CD4-positive, alpha-beta T cell treated with Interleukin-6 for 4 hours (primary cell): ENCODE results near the gene MLNR.

Experiments used
- DNase-seq: peaks from one replicate; pipeline ENCODE4 v3.0.0-alpha.2; 2020; ENCODE audit warnings: mixed read lengths

Gene MLNR, protein sequence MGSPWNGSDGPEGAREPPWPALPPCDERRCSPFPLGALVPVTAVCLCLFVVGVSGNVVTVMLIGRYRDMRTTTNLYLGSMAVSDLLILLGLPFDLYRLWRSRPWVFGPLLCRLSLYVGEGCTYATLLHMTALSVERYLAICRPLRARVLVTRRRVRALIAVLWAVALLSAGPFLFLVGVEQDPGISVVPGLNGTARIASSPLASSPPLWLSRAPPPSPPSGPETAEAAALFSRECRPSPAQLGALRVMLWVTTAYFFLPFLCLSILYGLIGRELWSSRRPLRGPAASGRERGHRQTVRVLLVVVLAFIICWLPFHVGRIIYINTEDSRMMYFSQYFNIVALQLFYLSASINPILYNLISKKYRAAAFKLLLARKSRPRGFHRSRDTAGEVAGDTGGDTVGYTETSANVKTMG

DNA sequence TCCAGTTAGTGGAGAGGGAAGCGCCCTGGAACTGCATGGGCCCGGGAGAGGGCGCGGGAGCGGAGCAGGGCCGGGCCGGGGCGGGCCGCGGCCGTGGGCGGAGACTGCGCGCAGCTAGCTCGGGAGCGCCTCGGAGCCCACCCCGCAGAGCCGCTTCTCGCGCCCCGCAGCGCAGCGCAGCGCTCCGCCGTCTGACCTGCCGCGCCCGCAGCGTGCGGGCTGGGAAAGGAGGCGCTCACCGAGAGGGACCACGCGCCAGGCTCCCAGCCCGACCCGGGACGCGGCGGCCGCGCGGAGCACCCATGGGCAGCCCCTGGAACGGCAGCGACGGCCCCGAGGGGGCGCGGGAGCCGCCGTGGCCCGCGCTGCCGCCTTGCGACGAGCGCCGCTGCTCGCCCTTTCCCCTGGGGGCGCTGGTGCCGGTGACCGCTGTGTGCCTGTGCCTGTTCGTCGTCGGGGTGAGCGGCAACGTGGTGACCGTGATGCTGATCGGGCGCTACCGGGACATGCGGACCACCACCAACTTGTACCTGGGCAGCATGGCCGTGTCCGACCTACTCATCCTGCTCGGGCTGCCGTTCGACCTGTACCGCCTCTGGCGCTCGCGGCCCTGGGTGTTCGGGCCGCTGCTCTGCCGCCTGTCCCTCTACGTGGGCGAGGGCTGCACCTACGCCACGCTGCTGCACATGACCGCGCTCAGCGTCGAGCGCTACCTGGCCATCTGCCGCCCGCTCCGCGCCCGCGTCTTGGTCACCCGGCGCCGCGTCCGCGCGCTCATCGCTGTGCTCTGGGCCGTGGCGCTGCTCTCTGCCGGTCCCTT lies at the start of gene MLNR:
Gene MLNR (plus strand): TSS at position 303 of the 820 bp plus-strand sequence. CDS start 0 bp downstream, at position 303.
- DNase-seq = peak; percentile 36

DNA sequence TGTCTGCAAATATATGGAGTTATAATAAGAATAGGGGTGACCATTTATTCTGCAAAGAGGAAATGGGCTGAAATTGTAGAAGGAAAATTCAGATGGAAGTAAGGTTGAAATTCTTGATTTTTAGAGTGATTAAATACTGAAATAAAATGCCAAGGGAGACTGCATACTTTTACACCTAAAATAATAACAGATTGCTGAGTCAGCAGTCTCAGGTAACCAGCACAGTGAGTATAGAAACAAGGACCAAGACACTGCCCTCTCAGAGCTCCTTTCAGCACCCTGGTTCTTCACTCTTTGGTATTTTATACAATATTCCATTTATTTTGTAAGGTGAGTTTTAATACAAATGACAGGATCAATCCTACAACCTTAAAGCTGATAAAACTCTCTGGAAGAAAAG lies 48.8 kb upstream of the MLNR start:
- no peak for DNase-seq

DNA sequence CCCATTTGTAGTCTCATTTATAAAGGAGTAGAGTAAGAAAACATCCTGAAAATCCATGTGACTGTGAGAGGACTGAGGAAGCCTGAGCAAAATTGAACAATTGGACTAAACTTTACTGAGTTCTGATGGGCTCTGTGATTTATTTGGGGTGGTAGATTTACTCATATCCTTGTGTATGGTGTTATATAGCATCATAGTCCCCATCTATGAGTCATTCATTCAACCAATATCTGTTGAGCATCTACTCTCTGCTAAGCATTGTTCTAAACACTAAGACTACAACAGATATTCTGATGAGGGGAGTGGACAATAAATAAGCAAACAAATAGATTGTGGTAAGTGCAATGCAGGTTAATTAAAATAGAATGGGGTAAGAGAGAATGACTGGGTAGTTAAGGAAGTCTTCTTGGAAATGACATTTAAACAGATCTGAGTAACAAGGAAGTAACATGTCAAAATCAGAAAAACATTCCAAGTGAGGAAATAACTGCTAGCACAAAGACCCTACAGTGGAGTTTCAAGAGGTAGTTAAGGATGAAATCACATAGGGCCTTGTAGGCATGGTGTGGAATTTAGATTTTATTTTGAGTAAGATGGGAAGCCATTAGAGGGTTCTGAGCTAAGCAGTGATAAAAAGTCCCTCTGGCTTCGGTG lies 36.3 kb upstream of the MLNR start:
- DNase-seq = no peak

DNA sequence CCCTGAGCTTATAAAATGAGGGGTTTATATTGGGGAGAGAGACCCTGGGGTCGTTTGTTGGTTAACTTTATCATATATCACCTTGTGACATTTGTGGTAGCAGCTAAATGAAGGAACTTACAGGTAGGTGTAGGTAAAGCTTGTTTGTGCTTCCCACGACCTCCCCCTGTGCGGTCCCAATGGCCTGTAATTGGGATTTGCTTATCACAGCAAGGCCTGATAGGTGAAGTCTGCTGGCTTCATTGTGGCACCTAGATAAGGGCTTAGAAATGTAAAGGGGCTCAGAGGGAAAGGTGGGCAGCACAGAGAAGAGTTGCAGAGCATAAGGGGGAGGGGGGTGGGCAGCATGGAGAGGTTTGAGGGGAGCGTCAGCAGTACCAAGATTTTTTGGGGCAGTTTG lies 35.5 kb upstream of the MLNR start:
- DNase-seq = no peak

DNA sequence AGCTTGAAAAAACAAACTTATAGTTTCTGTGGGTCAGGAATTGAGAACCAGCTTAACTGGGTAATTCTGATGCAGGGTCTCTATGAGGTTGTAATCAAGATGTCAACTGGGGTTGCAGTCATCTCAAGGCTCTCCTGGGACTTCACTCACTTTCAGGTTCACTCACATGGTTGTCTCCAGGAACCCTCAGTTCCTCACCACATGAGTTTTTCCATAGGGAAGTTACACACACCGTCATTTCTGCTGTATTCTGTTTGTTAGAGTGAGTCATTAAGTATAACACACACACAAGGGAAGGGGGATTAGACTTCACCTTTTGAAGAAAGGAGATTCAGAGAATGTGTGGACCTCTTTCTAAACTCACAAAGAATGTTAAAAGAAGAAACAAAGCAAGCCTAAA lies 34.9 kb upstream of the MLNR start:
- DNase-seq = no peak

DNA sequence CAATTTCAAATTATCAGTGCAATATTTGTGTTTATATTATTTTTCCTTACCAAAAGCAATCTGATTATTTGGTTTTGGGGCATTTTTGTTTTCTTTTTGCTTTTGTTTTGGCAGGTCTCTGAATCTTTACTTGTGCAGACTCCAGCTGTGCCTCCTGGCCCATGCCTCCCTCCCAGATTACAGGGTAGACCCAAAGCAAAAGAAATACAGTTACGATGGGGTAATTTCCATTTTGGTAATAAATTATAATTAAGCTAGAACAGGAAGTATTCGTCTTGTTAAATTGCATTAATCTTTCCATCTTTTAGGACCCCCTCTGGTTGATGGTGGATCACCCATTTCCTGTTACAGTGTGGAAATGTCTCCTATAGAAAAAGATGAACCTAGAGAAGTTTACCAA lies 29.2 kb upstream of the MLNR start:
- no peak for DNase-seq

DNA sequence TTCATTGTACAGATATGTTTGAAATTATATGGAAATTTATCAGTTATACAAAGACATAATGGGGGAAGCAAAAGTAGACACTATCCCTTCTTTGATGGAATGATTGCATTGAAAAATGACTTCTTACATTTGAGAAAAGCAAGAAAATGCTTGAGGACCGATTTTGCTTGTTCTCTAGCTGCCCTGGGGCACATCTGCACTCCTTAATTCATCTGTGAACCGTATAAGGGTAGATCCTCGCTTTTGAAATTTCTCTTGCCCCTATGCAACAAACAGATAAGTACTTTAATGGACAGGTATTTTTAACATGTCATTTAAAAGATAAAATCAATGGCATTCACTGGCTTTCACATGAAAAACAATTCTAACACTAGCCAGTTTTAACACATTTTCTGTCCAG lies 13.5 kb upstream of the MLNR start:
- DNase-seq = no peak

DNA sequence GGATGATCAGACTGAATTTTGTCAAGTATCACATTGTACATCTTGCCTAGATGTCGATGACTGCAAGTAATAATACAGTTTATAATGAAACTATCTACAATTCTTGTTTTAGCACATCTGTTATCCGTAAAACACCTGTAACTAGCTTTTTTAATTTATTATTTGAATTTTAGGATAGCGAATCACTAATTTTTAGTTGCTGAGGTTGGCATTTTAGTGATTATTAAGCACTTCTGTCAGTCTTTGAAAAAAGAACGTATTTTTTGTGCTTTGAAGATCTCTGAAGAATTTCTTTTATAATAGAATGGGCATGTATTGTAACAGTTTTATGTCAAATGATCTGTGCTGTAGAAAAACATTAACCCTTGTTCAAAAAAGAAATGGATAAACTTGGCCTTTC lies 11.5 kb upstream of the MLNR start:
- DNase-seq = no peak

DNA sequence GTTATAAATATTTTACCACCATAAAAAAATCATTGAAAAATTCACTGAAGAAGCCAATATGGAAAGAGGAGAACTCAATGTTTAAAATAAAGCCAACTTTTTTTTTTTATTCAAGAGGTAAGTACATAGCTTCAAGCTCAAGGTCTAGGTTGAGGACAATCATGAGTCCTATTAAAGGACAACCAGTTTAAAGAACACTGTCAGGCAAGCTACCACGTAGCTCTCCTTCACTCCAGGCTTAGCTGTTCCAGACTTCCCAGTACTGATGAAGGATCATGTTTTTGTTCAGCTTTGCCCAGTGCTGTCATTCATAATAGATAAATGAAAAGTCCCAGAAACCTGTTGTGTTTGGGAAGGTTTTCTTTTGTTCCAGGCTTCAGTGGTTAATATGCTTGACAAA lies 10.0 kb upstream of the MLNR start:
- no peak for DNase-seq

DNA sequence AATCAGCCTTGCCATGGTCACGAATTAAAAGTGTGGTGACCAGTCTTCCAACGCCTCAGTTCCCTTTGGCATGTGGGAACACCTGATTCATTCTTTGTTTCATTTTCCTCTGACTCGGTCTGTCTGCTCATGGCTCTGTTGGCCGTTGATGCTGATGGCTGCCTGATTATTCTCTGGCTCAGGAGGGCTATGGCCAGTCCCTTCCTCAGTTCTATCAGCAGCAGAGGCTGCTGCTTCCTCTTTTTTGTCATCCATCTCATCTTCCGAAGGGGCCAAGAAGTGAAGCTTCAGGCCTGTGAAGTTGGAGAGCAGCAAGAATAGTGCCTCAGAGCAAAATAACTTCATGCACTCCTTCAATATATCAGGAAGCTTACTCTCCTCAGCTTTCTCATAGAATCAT lies 9.5 kb upstream of the MLNR start:
- no peak for DNase-seq

DNA sequence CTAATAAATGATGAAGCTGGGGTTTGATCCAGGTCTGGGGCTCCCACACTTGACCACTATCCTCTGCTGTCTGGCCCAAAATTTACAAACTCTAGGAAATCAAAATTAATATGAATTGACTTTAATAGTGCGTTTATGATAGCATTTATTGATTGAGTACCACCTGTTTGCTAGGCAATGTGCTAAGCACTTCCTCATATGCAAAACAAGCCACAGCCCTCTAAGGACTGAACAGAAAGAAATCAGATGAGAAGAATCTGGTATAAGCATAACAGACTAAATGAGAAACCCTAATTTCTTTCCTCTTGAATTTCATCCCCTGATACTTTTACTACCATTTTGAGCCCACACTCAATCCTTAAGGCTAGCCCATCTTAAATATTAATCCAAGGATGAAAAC lies 6.6 kb upstream of the MLNR start:
- no peak for DNase-seq

DNA sequence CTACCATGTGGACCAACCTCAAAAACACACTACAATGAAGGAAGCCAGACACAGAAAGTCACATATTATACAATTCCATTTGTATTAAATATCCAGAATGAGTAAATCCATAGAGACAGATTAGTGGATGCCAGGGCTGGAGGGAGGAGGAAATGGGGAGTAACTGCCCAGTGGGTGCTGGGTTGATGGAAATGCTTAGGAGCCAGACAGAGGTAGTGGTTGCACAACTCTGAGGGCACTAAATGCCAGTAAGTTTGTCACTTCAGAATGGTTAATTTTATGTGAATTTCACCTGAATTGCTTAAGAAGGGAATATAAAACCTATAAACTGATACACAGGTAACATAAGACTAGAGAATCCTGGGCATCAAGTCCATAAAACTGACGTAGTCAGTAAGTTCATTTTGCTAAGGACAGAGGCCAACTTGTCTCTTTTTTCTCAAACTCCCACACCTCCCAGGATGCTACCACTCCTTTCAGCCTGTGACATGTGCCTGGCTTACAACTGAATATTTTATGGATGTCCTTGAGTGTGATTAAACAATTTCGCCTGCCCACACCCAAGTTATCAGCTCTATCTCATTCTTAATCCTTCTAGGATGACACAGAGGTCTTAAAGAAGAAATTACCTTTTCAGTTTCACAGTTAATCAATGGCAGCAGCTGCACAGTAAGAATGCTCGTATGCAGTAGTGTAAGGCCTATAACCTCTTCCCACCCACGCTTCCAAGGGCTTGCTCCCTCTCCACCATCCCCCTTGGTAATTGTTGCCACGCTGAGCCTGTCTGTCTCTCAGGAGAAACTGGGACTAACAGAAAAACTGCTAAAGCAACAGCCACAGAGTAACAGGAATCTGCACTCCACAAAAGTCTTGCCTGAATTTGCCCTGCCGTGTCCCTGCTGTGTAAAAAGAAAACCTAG lies 5.9 kb upstream of the MLNR start:
- no peak for DNase-seq

DNA sequence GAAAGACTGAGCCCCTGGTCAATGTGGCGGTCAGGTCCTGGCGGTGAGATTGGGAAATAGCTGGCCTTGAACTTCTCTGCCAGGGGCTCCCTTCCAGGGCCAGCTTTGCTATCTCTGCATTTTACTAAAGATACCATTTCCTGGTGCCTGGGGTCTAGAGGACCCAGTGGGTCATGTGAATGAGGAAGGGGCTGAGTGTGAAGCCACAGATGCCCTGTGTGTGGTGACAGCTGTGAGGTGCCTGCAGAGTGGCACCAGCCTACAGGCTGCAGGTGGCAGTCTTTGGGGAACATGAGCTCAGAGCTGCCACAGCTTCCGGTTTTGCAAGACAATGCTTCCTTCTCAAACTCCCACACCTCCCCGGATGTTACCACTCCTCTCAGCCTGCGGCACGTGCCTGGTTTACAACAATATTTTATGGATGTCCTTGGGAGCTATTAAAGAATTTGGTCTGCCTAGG lies 5.2 kb upstream of the MLNR start:
- peak; percentile 58 for DNase-seq

DNA sequence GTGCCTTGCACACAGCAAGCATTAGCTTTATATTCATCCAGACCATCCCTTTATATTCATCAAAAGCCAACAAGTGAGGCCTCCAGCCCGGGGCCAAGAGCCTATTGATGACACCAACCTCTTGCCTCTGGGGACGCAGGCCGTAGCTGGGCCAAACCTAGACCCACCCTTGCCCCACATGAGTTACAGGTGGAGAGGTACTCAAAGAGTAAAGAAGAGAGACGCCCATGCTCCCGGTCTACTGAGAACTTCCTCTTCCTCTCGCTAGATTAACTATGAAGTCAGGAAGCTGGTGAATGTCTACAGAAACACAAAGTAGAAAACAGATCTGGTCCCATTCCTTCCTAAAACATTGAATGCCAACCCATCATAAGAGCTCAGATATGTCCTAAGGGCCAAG lies 3.8 kb upstream of the MLNR start:
- no peak for DNase-seq

DNA sequence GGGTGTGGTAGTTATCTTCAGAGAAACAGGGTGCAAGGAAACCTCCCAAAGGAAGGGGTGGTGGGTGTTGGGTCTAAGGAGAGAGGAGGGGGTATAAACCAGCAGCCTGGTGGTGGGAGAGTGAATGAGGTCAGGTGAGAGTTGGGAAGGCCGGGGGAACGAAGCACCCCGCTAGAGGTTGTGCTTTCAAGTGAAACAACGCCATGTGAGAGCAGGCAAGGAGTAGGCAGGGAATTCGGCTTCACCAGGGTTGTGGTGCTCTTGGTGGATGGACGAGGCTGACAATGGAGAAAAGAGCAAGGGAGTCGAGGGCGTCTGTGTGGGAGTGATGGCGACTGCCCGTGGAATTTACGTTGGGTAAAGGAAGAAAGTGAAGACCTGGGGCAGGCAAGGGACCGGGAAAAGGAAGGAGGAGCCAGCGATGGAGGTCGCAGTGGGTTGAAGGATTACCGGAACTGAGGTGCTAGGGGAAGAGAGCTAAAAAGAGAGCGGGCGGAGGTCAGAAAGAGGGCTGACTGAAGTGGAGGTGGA lies 2.1 kb upstream of the MLNR start:
- no peak for DNase-seq

DNA sequence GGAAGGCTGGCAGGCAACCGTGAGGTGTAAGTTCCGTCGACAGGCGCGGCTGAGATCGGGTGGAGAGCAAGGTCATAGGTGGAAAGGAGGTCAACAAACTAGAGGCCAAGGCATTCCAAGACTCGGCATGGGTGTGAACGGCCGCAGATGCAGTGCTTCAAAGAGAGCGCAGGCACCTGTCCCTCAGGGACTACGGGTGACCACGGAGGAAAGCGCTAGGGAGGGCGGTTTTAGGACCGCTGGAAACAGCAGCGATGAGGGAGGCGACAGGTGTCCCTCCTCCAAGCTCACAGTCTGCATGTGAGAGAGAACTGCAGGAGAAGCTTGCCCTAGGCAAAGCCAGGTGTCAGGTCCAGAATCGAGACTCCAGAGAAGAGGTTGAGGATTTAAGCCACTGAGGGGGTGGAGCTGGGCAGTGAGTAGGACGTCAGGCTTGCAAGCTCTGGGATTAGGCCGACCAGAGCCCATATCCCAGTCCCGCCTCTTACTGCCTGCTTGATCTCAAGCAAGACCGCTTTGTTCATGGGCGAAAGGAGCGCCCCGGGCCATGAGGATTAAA lies 1.6 kb upstream of the MLNR start:
- no peak for DNase-seq

DNA sequence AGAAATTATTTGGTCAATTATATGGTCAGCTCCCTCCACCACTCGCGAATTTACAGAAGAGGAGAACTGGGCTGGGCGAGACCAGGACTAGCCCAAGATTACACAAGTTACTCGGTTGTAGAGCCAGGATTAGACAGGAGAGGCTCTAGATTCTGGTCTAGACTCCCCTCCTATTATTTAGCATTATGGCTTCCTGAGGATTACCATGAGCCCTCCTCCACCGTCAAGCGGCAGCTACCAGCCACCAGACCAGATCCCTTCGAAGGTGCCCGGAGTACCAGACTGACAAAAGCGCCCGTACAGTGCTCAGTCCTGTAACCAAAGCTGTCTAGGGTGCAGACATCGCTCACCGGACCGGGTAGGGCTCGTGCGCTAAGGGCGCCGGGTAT lies 497 bp upstream of the MLNR start:
- DNase-seq = no peak

DNA sequence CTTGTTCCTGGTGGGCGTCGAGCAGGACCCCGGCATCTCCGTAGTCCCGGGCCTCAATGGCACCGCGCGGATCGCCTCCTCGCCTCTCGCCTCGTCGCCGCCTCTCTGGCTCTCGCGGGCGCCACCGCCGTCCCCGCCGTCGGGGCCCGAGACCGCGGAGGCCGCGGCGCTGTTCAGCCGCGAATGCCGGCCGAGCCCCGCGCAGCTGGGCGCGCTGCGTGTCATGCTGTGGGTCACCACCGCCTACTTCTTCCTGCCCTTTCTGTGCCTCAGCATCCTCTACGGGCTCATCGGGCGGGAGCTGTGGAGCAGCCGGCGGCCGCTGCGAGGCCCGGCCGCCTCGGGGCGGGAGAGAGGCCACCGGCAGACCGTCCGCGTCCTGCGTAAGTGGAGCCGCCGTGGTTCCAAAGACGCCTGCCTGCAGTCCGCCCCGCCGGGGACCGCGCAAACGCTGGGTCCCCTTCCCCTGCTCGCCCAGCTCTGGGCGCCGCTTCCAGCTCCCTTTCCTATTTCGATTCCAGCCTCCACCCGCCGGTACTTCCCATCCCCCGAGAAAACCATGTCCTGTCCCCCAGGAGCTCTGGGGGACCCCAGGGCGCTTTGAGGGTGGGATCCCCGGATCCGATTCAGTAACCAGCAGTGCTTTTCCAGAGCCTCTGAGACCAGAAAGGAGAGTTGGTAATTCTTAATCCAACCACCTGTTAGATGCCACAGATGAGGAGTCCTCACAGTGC lies 885 bp downstream of the MLNR start:
- no peak for DNase-seq

DNA sequence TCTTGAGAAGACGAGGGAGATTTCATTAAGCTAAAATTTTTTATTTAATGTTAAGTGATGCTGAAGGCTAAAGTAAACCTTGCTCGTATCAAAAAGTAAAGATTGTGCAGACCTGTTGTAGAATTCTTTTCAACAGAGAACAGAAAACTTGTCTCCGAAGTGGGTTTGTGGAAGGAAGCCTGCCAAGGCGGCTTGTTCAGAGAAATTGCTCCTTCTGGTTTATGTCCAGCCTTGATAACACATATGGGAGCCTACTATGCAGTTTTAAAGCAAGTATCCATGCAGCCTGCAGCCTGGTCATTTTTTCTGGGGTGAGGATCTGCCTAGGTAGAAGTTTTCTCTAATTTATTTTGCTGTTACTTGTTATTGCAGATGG lies 1.4 kb downstream of the MLNR start:
- no peak for DNase-seq

DNA sequence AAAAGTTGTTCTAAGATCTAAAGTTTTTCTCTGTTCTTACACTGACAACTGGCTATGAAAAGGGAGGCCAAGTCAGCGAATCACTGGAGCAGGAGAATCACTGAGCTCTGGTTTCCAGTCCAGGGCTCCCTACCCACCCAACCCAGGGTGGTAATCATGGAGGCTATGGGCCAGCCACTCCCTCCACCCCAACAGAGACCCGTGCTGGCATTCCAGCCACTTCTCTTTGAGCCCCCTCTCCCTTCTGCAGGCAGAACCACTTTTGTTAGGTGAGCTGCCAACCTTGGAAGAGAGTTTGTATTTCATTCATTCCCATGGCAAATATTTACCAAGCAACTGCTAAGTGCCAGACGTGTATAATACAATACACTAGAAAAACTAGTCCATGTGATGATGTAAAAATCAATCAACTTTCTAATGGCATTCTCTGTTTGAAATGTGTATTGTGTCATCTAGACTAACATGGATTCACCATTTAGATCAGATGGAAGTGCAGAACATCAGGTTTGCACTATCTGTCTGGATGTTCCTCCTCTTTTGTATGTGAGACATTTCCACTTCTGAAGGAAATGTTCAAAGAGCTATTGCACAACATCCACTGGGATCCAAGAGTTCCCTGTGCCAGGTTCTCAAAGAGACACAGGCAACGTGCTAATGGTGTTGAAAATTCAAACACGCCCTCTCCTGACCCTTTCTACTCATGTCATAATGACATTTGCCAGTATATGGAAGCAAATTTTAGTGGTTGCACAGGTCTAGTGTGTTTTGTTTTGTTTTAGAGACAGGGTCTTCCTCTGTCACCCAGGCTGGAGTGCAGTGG lies 5.3 kb downstream of the MLNR start:
- DNase-seq = no peak
